ENCODE measurements around the gene CMC2. TPM values are rescaled to one million over a fixed set of nuclear protein-coding genes. Genes with fewer than 3 reads are reported as not detected.
A peak's percentile ranks its signal among the peaks of the same experiment; 100 is the strongest.

Gene CMC2
- total and polyA plus RNA-seq, 2 of the 8 experiments (the other 6 are each of a cell fraction or from before 2014, with no cell fraction given): 66.6 to 116 TPM

DNA sequence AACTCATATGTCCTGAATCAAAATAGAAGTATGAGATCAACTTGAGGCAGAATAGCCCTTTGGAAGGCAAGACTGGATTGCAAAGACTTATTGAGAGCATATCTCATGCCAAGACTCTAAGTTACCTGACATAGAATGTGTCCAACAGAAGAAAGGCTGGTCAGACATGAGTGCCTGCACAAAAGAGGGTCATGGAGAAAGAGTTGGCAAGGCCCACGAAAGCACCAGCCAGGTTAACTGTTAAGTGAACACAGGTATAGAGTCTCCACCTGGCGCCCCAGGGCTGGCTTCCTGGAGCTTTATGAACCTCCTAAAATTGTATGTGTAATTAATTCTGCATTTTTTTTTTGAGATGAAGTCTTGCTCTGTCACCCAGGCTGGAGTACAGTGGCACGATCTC is 71.0 kb downstream of the CMC2 start:
- no peak for FAIRE-seq
- H2BK20ac ChIP-seq (ENCODE audit: low read length): no peak overlapping the region
- no peak overlapping the region for H3K56ac ChIP-seq (replicated peaks; ENCODE audit: insufficient read length, low read depth, low read length)
- ChIA-PET CTCF (ENCODE audit: partially characterized antibody) (interaction anchor here (1.9 to 5.1 kb wide), 2 partner anchors 11 to 13 kb away, joined by 10 to 32 read pairs; no protein-coding TSS in a partner anchor), POLR2A (ENCODE audit: partially characterized antibody) (no interaction called here)
- no peak overlapping the region for H3K4me2 ChIP-seq (ENCODE audit: insufficient read depth in 1 of 2, low read depth in 2 of 2, low read length in 2 of 2)
- no peak overlapping the region for H2BK5ac ChIP-seq (ENCODE audit: low read depth, low read length)
- H4K91ac ChIP-seq (replicated peaks; ENCODE audit: insufficient read length, low read length): no peak overlapping the region
- no peak overlapping the region for H2AK5ac ChIP-seq (ENCODE audit: low read depth, low read length)
- H3K18ac ChIP-seq (ENCODE audit: extremely low read depth, low read length): no peak overlapping the region
- H3K27ac ChIP-seq (ENCODE audit: low read depth, low read length): no peak overlapping the region
- no peak for TF ChIP-seq SP1 (IDR thresholded peaks at IDR 0.05; ENCODE audit: low read depth, low read length)
- no peak for TF ChIP-seq TAF1 (IDR thresholded peaks at IDR 0.05; ENCODE audit: low read depth, low read length)
- TF ChIP-seq HDAC2 (IDR thresholded peaks at IDR 0.05; ENCODE audit: borderline replicate concordance in 1 of 2, low read depth in 2 of 2, low read length in 2 of 2): no peak
- no peak for TF ChIP-seq JUND (IDR thresholded peaks at IDR 0.05; ENCODE audit: low read length)
- no peak for TF ChIP-seq SRF (IDR thresholded peaks at IDR 0.05; ENCODE audit: low read depth, low read length)
- no peak for TF ChIP-seq SIX5 (IDR thresholded peaks at IDR 0.05; ENCODE audit: low read depth, low read length)
- TF ChIP-seq JUN (IDR thresholded peaks at IDR 0.05; ENCODE audit: low read depth, low read length): no peak
- TF ChIP-seq SIN3A (conservative IDR thresholded peaks at IDR 0.05 in 1 of 2, IDR thresholded peaks at IDR 0.05 in 1 of 2; ENCODE audit: low read depth in 1 of 2, low read length in 2 of 2): no peak
- TF ChIP-seq EZH2 (IDR thresholded peaks at IDR 0.05; ENCODE audit: low read depth, low read length, severe bottlenecking): no peak
- no peak overlapping the region for H3K9ac ChIP-seq (replicated peaks in 1 of 4; ENCODE audit: extremely low read depth in 1 of 4, low read depth in 3 of 4, low read length in 3 of 4)
- no peaks in the 10 kb centered on the region for H3K9me3 ChIP-seq (ENCODE audit: insufficient read depth in 2 of 2, low read depth in 1 of 2, low read length in 1 of 2)
- peaks cover 10% of the 10 kb centered on the region; the same call in 1 of the 2 replicates for H3K23me2 ChIP-seq (ENCODE audit: low read depth, low read length)
- H3K4me1 ChIP-seq (replicated peaks in 1 of 4; ENCODE audit: control insufficient read depth in 3 of 4, insufficient read depth in 4 of 4, low read length in 3 of 4): peaks cover 0 to 9% (median 6%) of the 10 kb centered on the region in 4 experiments; a peak in 5 of 7 replicates
- H2BK120ac ChIP-seq (replicated peaks; ENCODE audit: low read depth, low read length): no peak overlapping the region
- no peaks in the 10 kb centered on the region; the same call in 1 of the 2 replicates for H3K79me1 ChIP-seq (ENCODE audit: low read depth, low read length)
- no peak overlapping the region for H4K5ac ChIP-seq (ENCODE audit: insufficient read length, low read depth, low read length)
- no peak overlapping the region for H3K14ac ChIP-seq (ENCODE audit: insufficient read length)
- no peaks in the 10 kb centered on the region for H3K36me3 ChIP-seq (ENCODE audit: control insufficient read depth in 2 of 4, insufficient read depth in 4 of 4, low read length in 3 of 4)
- H2AFZ ChIP-seq (ENCODE audit: low read length): no peak overlapping the region
- peaks cover 0 to 26% (median 21%) of the 10 kb centered on the region in 4 experiments; a peak in 6 of 7 replicates for H3K27me3 ChIP-seq (replicated peaks in 1 of 4; ENCODE audit: control insufficient read depth in 3 of 4, extremely low read depth in 1 of 4, insufficient read depth in 3 of 4, low read length in 3 of 4)
- no peak overlapping the region for H3K4me3 ChIP-seq (ENCODE audit: extremely low read depth in 1 of 4, insufficient read depth in 2 of 4, low read depth in 3 of 4, low read length in 4 of 4)
- no peak overlapping the region for H3K23ac ChIP-seq (ENCODE audit: insufficient read length)
- no peak overlapping the region for H4K8ac ChIP-seq (ENCODE audit: extremely low read depth, insufficient read depth, low read length)
- no peaks in the 10 kb centered on the region for H3K79me2 ChIP-seq (ENCODE audit: control insufficient read depth in 1 of 2, insufficient read depth in 2 of 2, low read length in 2 of 2)
- H4K20me1 ChIP-seq (replicated peaks in 1 of 2; ENCODE audit: control insufficient read depth in 1 of 2, insufficient read depth in 2 of 2, low read length in 2 of 2): no peaks in the 10 kb centered on the region
- no peak overlapping the region for H3K4ac ChIP-seq (replicated peaks; ENCODE audit: insufficient read length, low read depth, low read length)
- H2BK12ac ChIP-seq (ENCODE audit: low read depth, low read length): no peak overlapping the region
- no peak overlapping the region for H2BK15ac ChIP-seq (ENCODE audit: low read length)
- WGBS, 2 experiments (ENCODE audit: extremely low coverage in 1 of 2, insufficient coverage in 1 of 2, insufficient read length in 1 of 2, insufficient replicate concordance in 2 of 2, low coverage in 1 of 2, low lambda C conversion rate in 2 of 2, missing lambda C conversion rate in 1 of 2): 89% methylated on average over 3 of the region's 3 CpGs; no CpG with 5 or more reads in 1 of the 2 experiments
- peak in 1 of 2 experiments; percentile 1 for DNase-seq (ENCODE audit: low read depth in 1 of 2, low spot score in 2 of 2)
